GM21367 (cell line): Measurements from ENCODE around the gene FAM25G.
"Not testable (repeated sequence)": the region's sequence is repeated elsewhere in the genome, so short reads cannot be mapped to it uniquely, and the experiment has no call there.

Experiments
- ATAC-seq: cut with Tn5 transposase; IDR thresholded peaks from one replicate; pipeline ENCODE4 v1.9.1; 2021; ENCODE audit not compliant: unreplicated experiment

FAM25G gene

GRCh38 chr10:47491600-47491999 lies at the start of gene FAM25G:
Gene FAM25G, minus strand, starts transcription at chr10:47491700. Its CDS starts 26 bp downstream, at chr10:47491674.
- ATAC-seq = not testable (repeated sequence)

GRCh38 chr10:47536430-47536829 lies 44.9 kb upstream of the FAM25G start:
- not testable (repeated sequence) for ATAC-seq

GRCh38 chr10:47523475-47523874 lies 32.0 kb upstream of the FAM25G start, which contains the start of gene AGAP9:
Gene AGAP9, minus strand, starts transcription at chr10:47523638. Its CDS starts 112 bp downstream, at chr10:47523526.
- not testable (repeated sequence) for ATAC-seq

GRCh38 chr10:47502313-47502712 lies 10.8 kb upstream of the FAM25G start:
- ATAC-seq = not testable (repeated sequence)

- not testable (repeated sequence) for ATAC-seq
Observed at GRCh38 chr10:47494226-47494625, 2.7 kb upstream of the FAM25G start.

GRCh38 chr10:47489630-47490029 lies 1.9 kb downstream of the FAM25G start:
- not testable (repeated sequence) for ATAC-seq

GRCh38 chr10:47485943-47486342 lies 5.6 kb downstream of the FAM25G start:
- not testable (repeated sequence) for ATAC-seq

GRCh38 chr10:47484786-47485185 lies 6.7 kb downstream of the FAM25G start:
- ATAC-seq = not testable (repeated sequence)

GRCh38 chr10:47483923-47484322 lies 7.6 kb downstream of the FAM25G start, which contains the start of gene ANXA8:
Gene ANXA8, minus strand, starts transcription at chr10:47484115. Its CDS starts 182 bp downstream, at chr10:47483933.
- not testable (repeated sequence) for ATAC-seq

GRCh38 chr10:47482367-47482766 lies 9.1 kb downstream of the FAM25G start:
- ATAC-seq = not testable (repeated sequence)

- ATAC-seq = not testable (repeated sequence)
Observed at GRCh38 chr10:47481768-47482181, 9.7 kb downstream of the FAM25G start.

- ATAC-seq = not testable (repeated sequence)
Observed at GRCh38 chr10:47481182-47481766, 10.2 kb downstream of the FAM25G start.

- ATAC-seq = not testable (repeated sequence)
Observed at GRCh38 chr10:47480133-47480532, 11.4 kb downstream of the FAM25G start.

- ATAC-seq = not testable (repeated sequence)
Observed at GRCh38 chr10:47478114-47478513, 13.4 kb downstream of the FAM25G start.

- ATAC-seq = not testable (repeated sequence)
Observed at GRCh38 chr10:47477078-47477477, 14.4 kb downstream of the FAM25G start.

GRCh38 chr10:47475101-47475500 lies 16.4 kb downstream of the FAM25G start:
- not testable (repeated sequence) for ATAC-seq

GRCh38 chr10:47473516-47473915 lies 18.0 kb downstream of the FAM25G start:
- ATAC-seq = not testable (repeated sequence)

- not testable (repeated sequence) for ATAC-seq
Observed at GRCh38 chr10:47472647-47473046, 18.9 kb downstream of the FAM25G start.

GRCh38 chr10:47472072-47472471 lies 19.4 kb downstream of the FAM25G start:
- ATAC-seq = not testable (repeated sequence)

GRCh38 chr10:47468731-47469528 lies 22.6 kb downstream of the FAM25G start:
- not testable (repeated sequence) for ATAC-seq

GRCh38 chr10:47467957-47468356 lies 23.5 kb downstream of the FAM25G start:
- not testable (repeated sequence) for ATAC-seq

GRCh38 chr10:47467458-47467857 lies 24.0 kb downstream of the FAM25G start:
- ATAC-seq = not testable (repeated sequence)
